Measurements from ENCODE around the gene RNF10.

Gene RNF10

DNA sequence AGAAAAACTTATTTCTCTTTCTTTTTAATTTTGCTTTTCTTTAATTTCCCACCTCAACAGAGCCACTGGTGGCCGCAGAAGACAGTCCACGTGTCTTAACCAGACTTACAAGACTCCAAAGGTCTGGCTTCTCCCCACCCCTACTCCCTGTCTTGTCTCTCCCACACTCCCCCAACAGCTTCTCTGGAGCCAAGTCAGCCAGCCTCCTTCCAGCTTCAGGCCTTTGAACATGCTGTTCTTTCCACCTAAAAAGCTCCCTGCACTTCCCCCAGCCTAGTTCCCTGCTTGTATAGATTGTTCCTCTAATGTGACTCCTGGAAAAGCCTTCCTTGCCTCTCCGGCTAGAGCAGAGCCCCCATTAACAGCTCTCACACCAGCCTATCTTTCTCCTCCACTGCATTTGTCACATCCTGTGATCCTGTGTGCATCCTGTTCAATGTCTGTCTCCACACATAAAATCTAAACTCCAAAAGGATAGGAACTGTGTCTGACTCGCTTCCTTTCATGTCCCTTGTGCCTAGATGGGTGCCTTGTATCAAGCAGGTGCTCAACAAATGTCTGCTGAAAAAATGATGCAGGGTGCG is 46.0 kb upstream of the RNF10 start:
- Histone ChIP-seq H3K27me3 (ENCODE audit: insufficient read depth, low read length) (no peaks in the 10 kb centered on the region), H3K79me2 (ENCODE audit: insufficient read depth, low read length) (no peaks in the 10 kb centered on the region), H3K9ac (ENCODE audit: low read length) (no peak overlapping the region)

DNA sequence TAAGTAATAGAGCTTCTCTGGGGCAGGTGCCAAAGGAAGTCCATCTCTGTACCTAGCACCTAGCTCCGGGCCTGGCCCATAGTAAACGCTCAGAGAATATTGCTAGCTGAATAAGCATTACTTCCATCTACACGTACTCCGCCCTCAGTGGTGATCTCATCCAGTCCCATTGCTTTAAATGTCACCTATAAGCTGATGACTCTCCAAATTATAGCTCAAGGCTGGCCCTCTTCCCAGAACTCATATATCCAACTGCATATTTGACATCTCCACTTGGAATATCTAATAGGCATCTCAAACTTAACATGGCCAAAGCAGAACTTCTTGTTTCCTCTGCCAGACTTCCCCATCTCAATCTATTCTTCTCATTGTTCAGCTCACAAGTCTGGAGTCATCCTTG is 45.1 kb upstream of the RNF10 start:
- H3K9me2 ChIP-seq (ENCODE audit: low read depth, low read length) = no peaks in the 10 kb centered on the region
- no peak overlapping the region for H2AFZ ChIP-seq (ENCODE audit: low read length)
- H3K9me3 ChIP-seq (ENCODE audit: low read length) = no peaks in the 10 kb centered on the region
- no peaks in the 10 kb centered on the region; the same call in 1 of the 2 replicates for H3F3A ChIP-seq (ENCODE audit: insufficient read depth, low read length)
- no peaks in the 10 kb centered on the region for H3K36me3 ChIP-seq (ENCODE audit: insufficient read depth, low read length)
- no peaks in the 10 kb centered on the region for H3K27me3 ChIP-seq (ENCODE audit: insufficient read depth, low read length)
- TF ChIP-seq, protein P1, sequence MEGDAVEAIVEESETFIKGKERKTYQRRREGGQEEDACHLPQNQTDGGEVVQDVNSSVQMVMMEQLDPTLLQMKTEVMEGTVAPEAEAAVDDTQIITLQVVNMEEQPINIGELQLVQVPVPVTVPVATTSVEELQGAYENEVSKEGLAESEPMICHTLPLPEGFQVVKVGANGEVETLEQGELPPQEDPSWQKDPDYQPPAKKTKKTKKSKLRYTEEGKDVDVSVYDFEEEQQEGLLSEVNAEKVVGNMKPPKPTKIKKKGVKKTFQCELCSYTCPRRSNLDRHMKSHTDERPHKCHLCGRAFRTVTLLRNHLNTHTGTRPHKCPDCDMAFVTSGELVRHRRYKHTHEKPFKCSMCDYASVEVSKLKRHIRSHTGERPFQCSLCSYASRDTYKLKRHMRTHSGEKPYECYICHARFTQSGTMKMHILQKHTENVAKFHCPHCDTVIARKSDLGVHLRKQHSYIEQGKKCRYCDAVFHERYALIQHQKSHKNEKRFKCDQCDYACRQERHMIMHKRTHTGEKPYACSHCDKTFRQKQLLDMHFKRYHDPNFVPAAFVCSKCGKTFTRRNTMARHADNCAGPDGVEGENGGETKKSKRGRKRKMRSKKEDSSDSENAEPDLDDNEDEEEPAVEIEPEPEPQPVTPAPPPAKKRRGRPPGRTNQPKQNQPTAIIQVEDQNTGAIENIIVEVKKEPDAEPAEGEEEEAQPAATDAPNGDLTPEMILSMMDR (IDR thresholded peaks at IDR 0.05; ENCODE audit: low read length) = no peak
- TF ChIP-seq EZH2 (IDR thresholded peaks at IDR 0.05; ENCODE audit: borderline replicate concordance, low read length) = no peak
- H3K27ac ChIP-seq (ENCODE audit: low read depth, low read length, poor library complexity, severe bottlenecking) = no peak overlapping the region
- no peak overlapping the region for H3K4me2 ChIP-seq (ENCODE audit: low read length)
- no peak overlapping the region for H3K9ac ChIP-seq (ENCODE audit: low read length)
- H3K79me2 ChIP-seq (ENCODE audit: insufficient read depth, low read length) = no peaks in the 10 kb centered on the region
- peaks cover 9% of the 10 kb centered on the region for H3K4me1 ChIP-seq (ENCODE audit: insufficient read depth, low read length, severe bottlenecking)
- H3K4me3 ChIP-seq (ENCODE audit: low read depth, low read length, poor library complexity, severe bottlenecking) = no peak overlapping the region
- no peaks in the 10 kb centered on the region for H4K20me1 ChIP-seq (ENCODE audit: insufficient read depth, low read length)

More for the DNA sequence above, 46.0 kb upstream of the RNF10 start:
- H3K4me2 ChIP-seq (ENCODE audit: low read length) = no peak overlapping the region
- no peaks in the 10 kb centered on the region; the same call in 1 of the 2 replicates for H3F3A ChIP-seq (ENCODE audit: insufficient read depth, low read length)
- TF ChIP-seq, protein P1 (IDR thresholded peaks at IDR 0.05; ENCODE audit: low read length) = no peak
- no peak for TF ChIP-seq EZH2 (IDR thresholded peaks at IDR 0.05; ENCODE audit: borderline replicate concordance, low read length)
- no peaks in the 10 kb centered on the region for H3K9me2 ChIP-seq (ENCODE audit: low read depth, low read length)
- H3K9me3 ChIP-seq (ENCODE audit: low read length) = no peaks in the 10 kb centered on the region
- no peak overlapping the region for H2AFZ ChIP-seq (ENCODE audit: low read length)
- H4K20me1 ChIP-seq (ENCODE audit: insufficient read depth, low read length) = no peaks in the 10 kb centered on the region
- no peak overlapping the region for H3K4me3 ChIP-seq (ENCODE audit: low read depth, low read length, poor library complexity, severe bottlenecking)
- no peak overlapping the region for H3K27ac ChIP-seq (ENCODE audit: low read depth, low read length, poor library complexity, severe bottlenecking)
- peaks cover 4% of the 10 kb centered on the region; the same call in 1 of the 2 replicates for H3K36me3 ChIP-seq (ENCODE audit: insufficient read depth, low read length)
- peaks cover 9% of the 10 kb centered on the region for H3K4me1 ChIP-seq (ENCODE audit: insufficient read depth, low read length, severe bottlenecking)

GRCh38 chr12:120490325-120490724 is 43.8 kb upstream of the RNF10 start:
- Histone ChIP-seq H3K4me3 (ENCODE audit: low read depth, low read length, poor library complexity, severe bottlenecking) (no peak overlapping the region), H3K79me2 (ENCODE audit: insufficient read depth, low read length) (no peaks in the 10 kb centered on the region), H3K4me2 (ENCODE audit: low read length) (no peak overlapping the region), H3K27ac (ENCODE audit: low read depth, low read length, poor library complexity, severe bottlenecking) (no peak overlapping the region), H3F3A (ENCODE audit: insufficient read depth, low read length) (no peaks in the 10 kb centered on the region; the same call in 1 of the 2 replicates), H4K20me1 (ENCODE audit: insufficient read depth, low read length) (no peaks in the 10 kb centered on the region), H3K9me2 (ENCODE audit: low read depth, low read length) (no peaks in the 10 kb centered on the region), H3K36me3 (ENCODE audit: insufficient read depth, low read length) (no peaks in the 10 kb centered on the region), H3K27me3 (ENCODE audit: insufficient read depth, low read length) (no peaks in the 10 kb centered on the region), H2AFZ (ENCODE audit: low read length) (no peak overlapping the region), H3K9me3 (ENCODE audit: low read length) (no peaks in the 10 kb centered on the region), H3K9ac (ENCODE audit: low read length) (no peak overlapping the region), H3K4me1 (ENCODE audit: insufficient read depth, low read length, severe bottlenecking) (peaks cover 20% of the 10 kb centered on the region)
- TF ChIP-seq, protein P1 (IDR thresholded peaks at IDR 0.05; ENCODE audit: low read length) = no peak
- no peak for TF ChIP-seq EZH2 (IDR thresholded peaks at IDR 0.05; ENCODE audit: borderline replicate concordance, low read length)

Measured in OCI-LY1 (cell line).